Measurements from ENCODE around the gene NYAP2.

Gene NYAP2

GRCh38 chr2:225630824-225631533, 231.5 kb downstream of the NYAP2 start:
- no peak for DNase-seq (ENCODE audit: low read depth)

DNA sequence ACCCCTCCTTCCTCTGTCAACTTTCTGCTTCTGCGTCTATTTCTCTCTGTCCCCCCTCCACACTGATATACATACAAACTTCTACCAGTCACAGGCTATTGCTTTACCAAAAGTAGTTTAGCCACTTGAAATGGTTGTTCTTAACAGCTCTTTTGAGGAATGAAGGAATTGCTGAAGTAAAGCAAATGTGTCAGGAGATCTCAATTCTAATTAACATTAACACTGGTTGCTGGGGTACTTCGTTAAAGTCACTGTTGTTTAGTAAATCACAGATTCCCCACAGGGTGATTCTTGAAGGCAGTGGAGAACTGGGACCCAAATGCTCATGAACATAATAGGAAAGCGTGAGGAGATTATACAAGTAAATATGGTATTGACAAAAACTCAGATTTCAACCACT, 232.8 kb downstream of the NYAP2 start:
- DNase-seq (ENCODE audit: low read depth): no peak

GRCh38 chr2:225636558-225636957, 237.0 kb downstream of the NYAP2 start:
- no peak for DNase-seq (ENCODE audit: low read depth)

DNA sequence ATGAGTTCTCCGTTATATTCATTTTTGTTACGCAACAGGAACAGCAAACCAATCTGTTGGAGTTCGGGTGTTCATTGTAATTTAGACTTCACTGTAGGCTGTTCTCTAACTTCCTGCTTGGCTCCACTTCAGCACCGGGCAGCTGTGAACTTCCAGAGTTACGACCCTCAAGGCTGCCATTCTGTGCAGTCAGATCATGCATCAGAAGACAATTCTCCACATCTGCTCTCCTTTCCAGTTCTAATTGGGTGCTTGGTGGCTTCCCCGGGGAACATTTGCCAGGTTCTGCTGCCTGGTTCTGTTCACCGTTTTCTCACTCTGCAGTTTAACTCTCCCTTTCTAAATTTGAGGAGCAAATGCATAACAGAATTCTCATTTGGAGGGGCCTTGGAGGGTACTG, 237.7 kb downstream of the NYAP2 start:
- no peak for DNase-seq (ENCODE audit: low read depth)

GRCh38 chr2:225640550-225640949, 241.0 kb downstream of the NYAP2 start:
- DNase-seq (ENCODE audit: low read depth): no peak

GRCh38 chr2:225649274-225649673, 249.8 kb downstream of the NYAP2 start:
- no peak for DNase-seq (ENCODE audit: low read depth)

GRCh38 chr2:225650041-225650440, 250.5 kb downstream of the NYAP2 start:
- DNase-seq (ENCODE audit: low read depth): no peak

GRCh38 chr2:225660262-225661131, 261.0 kb downstream of the NYAP2 start:
- DNase-seq (ENCODE audit: low read depth): peak; percentile 22

GRCh38 chr2:225662101-225662500, 262.6 kb downstream of the NYAP2 start:
- DNase-seq (ENCODE audit: low read depth): no peak

- no peak for DNase-seq (ENCODE audit: low read depth)
Measured at GRCh38 chr2:225667445-225667844, 267.9 kb downstream of the NYAP2 start.

DNA sequence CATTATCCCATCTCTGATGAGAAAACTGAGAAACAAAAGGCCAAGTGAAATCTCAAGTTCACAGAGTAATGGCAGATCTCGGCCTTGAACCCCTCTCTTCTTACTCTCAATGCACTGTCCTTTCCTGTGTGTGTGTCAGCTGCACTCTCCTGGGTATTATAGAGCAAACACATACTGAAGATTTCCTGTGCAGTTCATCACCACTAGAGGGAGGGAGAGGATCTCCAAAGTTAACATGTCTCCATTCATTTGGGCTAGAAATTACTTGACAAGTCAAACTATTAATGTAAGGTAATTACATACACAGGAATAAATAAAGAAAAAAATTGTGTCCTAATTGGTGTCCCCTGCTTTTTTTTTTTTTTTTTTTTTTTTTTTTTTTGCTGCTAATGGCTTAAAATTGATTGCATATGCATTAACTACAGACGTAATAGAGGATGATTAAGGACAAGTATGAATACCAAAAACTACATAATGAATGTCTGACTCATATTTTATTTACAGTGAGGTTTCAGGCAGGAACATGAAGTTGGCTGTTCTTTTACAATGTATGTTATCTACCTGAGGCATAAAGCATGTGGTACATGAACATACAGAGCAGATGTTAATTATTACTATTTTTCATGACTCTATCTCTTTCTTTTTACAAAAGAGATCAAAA, 269.2 kb downstream of the NYAP2 start:
- no peak for DNase-seq (ENCODE audit: low read depth)

GRCh38 chr2:225670111-225670974, 270.8 kb downstream of the NYAP2 start:
- DNase-seq (ENCODE audit: low read depth): no peak

DNA sequence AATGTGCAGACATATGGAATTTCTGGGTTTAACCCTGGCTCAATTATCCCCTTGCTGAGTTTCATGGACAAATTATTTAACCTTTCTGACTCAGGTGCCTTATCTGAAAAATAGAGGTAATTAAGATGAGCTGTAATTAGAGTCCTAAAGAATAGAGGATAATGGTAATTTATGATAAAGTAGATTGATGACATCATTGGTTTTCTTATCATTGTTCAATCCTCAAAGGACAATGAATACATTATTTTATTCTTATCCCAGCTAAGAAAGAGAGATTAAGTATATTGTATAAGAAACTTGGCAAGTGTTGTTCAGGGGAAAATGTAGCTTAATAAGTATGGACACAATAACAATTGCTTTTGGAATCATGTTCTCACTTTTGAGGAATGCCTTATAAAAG, 279.3 kb downstream of the NYAP2 start:
- no peak for DNase-seq (ENCODE audit: low read depth)

- no peak for DNase-seq (ENCODE audit: low read depth)
Measured at GRCh38 chr2:225683258-225683657, 283.7 kb downstream of the NYAP2 start.

GRCh38 chr2:225690153-225690552, 290.6 kb downstream of the NYAP2 start:
- DNase-seq (ENCODE audit: low read depth): no peak

DNA sequence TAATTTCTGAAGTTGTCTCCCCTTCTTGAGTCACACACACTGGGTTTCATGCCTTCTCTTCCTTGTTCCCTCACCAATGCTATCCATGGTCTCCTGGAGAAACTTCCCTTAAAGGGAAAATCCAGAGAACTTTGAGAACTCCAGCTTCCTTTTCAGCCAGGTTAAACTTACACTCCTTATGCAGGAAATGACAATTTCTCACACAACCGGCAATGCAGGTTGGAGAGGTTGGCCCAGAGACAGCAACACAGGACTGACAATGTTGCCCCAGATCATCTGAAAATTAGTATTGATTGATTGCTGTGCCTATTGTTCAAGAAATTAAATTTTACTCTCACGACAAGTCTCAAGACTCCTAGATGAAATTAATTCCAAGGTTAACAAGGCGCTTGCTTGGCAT, 292.2 kb downstream of the NYAP2 start:
- no peak for DNase-seq (ENCODE audit: low read depth)

DNA sequence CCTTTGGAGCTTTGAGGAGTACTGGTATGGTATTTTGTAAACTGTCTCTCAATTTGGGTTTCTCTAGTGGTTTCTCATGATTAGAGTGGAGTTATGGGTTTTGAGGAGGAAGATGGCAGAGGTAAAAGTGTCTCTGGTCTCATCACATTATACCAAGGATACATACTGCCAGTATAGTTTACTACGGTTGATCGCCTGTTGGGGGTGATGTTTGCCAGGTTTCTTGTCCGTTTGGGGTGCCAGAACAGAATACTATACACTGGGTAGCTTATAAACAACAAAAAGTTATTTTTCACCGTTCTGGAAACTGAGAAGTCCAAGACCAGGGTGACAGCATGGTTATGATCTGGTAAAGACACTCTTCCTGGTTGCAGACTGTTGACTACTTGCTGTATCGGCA, 293.7 kb downstream of the NYAP2 start:
- DNase-seq (ENCODE audit: low read depth): no peak

DNA sequence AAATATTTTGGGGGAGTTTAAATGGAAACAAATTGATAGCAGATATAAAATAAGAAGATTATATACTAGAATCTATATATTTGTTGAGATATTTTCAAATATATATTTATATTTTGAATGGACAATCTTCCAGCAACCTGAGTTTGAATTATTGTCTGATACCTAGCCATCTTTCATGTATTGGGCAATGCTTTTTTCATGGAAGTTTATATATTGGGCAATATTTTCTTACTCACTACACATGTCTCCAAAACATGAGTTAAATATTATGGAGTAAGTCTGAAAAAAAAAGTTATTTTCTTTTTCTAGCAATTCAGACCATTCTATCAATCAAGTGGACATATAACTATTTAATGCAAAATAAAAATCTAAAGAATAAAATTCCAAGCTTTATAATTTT, 295.2 kb downstream of the NYAP2 start:
- DNase-seq (ENCODE audit: low read depth): no peak

DNA sequence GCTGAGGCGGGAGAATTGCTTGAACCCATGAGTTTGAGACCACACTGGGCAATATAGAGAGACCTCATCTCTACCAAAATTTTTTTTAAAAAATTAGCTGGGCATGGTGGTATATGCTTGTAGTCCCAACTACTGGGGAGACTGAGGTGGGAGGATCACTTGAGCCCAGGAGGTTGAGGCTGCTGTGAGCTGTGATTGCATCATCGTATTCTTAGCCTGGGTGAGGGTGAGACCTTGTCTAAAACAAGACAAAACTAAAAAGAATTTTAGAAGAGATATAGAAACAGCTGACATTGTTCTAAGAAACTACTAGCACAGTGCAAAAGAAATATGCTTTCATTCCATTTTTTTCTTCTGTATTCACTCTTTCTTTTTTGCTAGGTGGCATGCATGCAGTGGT, 298.4 kb downstream of the NYAP2 start:
- no peak for DNase-seq (ENCODE audit: low read depth)

Data from T-helper 22 cell (primary cell).